Uterus (tissue), 4 donors: ENCODE measurements around the gene CTLA4. TPM values are rescaled to one million over a fixed set of nuclear protein-coding genes. Genes with fewer than 3 reads are reported as not detected.

Experiments
- DNase-seq, 2 donors: peaks; one replicate each; pipeline ENCODE4 v3.0.0-alpha.2; 2019 to 2020
- H3K27ac ChIP-seq, 2 donors: fragments of 200-600 bp; sonication (generic); 1 replicate in 1 of 2; 2 replicates in 1 of 2; pipeline ENCODE4 v1.5.1; 2016 to 2018
- H3K27me3 ChIP-seq, 2 donors: fragments of 200-600 bp; sonication (generic); one replicate each; pipeline ENCODE4 v1.5.1; 2018 to 2019; ENCODE audit warnings: control low read depth in 1 of 2
- H3K36me3 ChIP-seq, 2 donors: fragments of 200-600 bp; sonication (generic); one replicate each; pipeline ENCODE4 v1.5.1; 2019; ENCODE audit warnings: control low read depth in 1 of 2
- H3K4me1 ChIP-seq, 2 donors: fragments of 200-600 bp; sonication (generic); one replicate each; pipeline ENCODE4 v1.5.1; 2018 to 2019; ENCODE audit warnings: control low read depth in 1 of 2
- H3K4me3 ChIP-seq, 2 donors: fragments of 200-600 bp; sonication (generic); 1 replicate in 1 of 2; 2 replicates in 1 of 2; pipeline ENCODE4 v1.5.1; 2018 to 2019; ENCODE audit warnings: mild to moderate bottlenecking in 1 of 2
- H3K9me3 ChIP-seq, 2 donors: fragments of 200-600 bp; sonication (generic); one replicate each; pipeline ENCODE4 v1.5.1; 2019; ENCODE audit warnings: control low read depth in 1 of 2
- POLR2A ChIP-seq, 2 donors: fragments of 450-650 bp; IDR thresholded peaks; one replicate each; pipeline ENCODE4 v1.6.1; 2016; ENCODE audit warnings: antibody characterized with exemption in 2 of 2, mild to moderate bottlenecking in 1 of 2, moderate library complexity in 1 of 2
- intact Hi-C: fragments of 100-400 bp; cut with DNase I; formaldehyde crosslinking; loops from one replicate; pipeline ENCODE4 v1.15.1; 2023; ENCODE audit warnings: low total_unique reads
- total RNA-seq, 4 donors: library from RNA; depleted of rRNA in 3 of 4; stranded (reverse); fragments of >200 nt in 3 of 4; gene quantifications; one replicate each; pipeline versions ENCODE4 v1.1.0 to v1.2.4, GENCODE V29; 2014 to 2023
- TF ChIP-seq, protein P1 (sequence below), 4 experiments: fragments of 200-600 bp in 2 of 4; fragments of 450-650 bp in 2 of 4; sonication (generic) in 2 of 4; IDR thresholded peaks; one replicate each; pipeline ENCODE4 v1.5.1; 2016 to 2019; ENCODE audit warnings: antibody characterized with exemption in 4 of 4, mild to moderate bottlenecking in 2 of 4, moderate library complexity in 1 of 4
- donor health status: DM: yes; HTN: yes; CAD: no.

The CTLA4 gene
- total RNA-seq, 4 donors from 2014 or later, result 0.14 TPM; not detected in 3

DNA sequence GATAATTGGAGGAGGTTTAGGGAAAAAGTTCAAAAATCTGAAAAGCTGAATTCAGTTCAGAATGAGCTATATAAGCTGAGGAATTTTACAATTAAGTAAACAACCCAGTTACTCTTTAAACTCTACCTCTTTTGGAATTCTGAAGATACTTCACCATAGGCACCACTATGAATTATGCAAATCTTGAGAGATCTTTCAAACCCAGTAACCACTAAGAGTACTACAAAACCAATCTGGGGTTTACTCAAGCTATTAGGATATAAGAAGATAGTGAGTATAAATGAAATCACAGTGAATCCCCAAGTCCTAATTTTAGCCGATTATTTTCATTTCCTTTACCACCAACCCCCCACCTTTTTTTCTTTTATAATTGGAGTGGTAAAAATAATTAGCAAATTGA lies 6.0 kb upstream of the CTLA4 start:
- intact Hi-C loops, result no loop called here
- TF ChIP-seq POLR2A (IDR thresholded peaks at IDR 0.05), result no peak
- TF ChIP-seq, protein P1, sequence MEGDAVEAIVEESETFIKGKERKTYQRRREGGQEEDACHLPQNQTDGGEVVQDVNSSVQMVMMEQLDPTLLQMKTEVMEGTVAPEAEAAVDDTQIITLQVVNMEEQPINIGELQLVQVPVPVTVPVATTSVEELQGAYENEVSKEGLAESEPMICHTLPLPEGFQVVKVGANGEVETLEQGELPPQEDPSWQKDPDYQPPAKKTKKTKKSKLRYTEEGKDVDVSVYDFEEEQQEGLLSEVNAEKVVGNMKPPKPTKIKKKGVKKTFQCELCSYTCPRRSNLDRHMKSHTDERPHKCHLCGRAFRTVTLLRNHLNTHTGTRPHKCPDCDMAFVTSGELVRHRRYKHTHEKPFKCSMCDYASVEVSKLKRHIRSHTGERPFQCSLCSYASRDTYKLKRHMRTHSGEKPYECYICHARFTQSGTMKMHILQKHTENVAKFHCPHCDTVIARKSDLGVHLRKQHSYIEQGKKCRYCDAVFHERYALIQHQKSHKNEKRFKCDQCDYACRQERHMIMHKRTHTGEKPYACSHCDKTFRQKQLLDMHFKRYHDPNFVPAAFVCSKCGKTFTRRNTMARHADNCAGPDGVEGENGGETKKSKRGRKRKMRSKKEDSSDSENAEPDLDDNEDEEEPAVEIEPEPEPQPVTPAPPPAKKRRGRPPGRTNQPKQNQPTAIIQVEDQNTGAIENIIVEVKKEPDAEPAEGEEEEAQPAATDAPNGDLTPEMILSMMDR (IDR thresholded peaks at IDR 0.05), result no peak
- Histone ChIP-seq H3K4me1 (no peaks in the 10 kb centered on the region), H3K27ac (no peak overlapping the region), H3K4me3 (no peak overlapping the region), H3K9me3 (no peaks in the 10 kb centered on the region), H3K36me3 (no peaks in the 10 kb centered on the region), H3K27me3 (no peaks in the 10 kb centered on the region)
- no peak for DNase-seq

DNA sequence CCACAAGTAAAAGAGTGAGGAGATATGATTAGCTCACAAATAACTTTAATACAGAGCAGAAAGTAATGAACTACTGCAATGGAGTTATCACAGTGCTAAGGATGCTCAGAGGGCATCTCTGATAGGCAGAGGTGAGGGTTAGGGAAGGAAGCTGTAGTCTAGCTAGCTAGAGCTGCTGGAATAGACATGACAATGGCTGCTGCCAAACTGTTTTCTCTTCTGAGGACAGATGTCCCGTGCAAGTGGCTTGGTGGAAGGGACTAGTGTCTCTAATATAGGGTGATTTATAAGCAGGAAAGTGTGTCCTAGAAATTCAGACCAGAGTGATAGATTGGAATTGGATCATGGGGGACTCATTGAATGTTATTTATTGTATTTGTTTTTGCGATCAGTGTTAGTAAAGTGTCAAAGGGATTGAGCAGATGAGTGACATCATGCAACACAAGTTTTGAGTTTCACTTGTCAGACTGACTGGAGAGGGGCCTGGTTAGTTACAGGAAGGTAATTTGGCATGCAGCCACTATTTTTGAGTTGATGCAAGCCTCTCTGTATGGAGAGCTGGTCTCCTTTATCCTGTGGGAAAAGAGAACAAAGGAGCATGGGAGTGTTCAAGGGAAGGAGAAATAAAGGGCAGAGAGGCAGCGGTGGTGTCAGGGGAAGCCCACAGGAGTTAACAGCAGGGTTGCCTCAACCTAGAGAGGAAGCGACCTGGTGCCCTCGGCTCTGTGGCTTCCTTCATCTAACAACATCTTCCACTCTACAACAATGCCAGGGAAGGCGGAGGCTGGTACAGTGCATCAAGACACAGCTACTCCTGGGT lies 1.9 kb downstream of the CTLA4 start:
- no peak for TF ChIP-seq POLR2A (IDR thresholded peaks at IDR 0.05)
- TF ChIP-seq, protein P1 (IDR thresholded peaks at IDR 0.05), result no peak
- DNase-seq, result no peak

DNA sequence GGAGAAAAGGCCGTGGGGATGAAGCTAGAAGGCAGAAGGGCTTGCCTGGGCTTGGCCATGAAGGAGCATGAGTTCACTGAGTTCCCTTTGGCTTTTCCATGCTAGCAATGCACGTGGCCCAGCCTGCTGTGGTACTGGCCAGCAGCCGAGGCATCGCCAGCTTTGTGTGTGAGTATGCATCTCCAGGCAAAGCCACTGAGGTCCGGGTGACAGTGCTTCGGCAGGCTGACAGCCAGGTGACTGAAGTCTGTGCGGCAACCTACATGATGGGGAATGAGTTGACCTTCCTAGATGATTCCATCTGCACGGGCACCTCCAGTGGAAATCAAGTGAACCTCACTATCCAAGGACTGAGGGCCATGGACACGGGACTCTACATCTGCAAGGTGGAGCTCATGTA lies 2.9 kb downstream of the CTLA4 start:
- Histone ChIP-seq H3K4me3 (no peak overlapping the region), H3K27me3 (no peaks in the 10 kb centered on the region), H3K36me3 (no peaks in the 10 kb centered on the region), H3K9me3 (no peaks in the 10 kb centered on the region), H3K4me1 (no peaks in the 10 kb centered on the region), H3K27ac (no peak overlapping the region)
- TF ChIP-seq POLR2A (IDR thresholded peaks at IDR 0.05), result no peak
- TF ChIP-seq, protein P1 (IDR thresholded peaks at IDR 0.05), result no peak
- no peak for DNase-seq
- intact Hi-C loops, result no loop called here

More for the DNA sequence above, 1.9 kb downstream of the CTLA4 start:
- Histone ChIP-seq H3K36me3 (no peaks in the 10 kb centered on the region), H3K4me1 (no peaks in the 10 kb centered on the region), H3K27ac (no peak overlapping the region), H3K27me3 (no peaks in the 10 kb centered on the region), H3K9me3 (no peaks in the 10 kb centered on the region), H3K4me3 (no peak overlapping the region)
- intact Hi-C loops, result no loop called here

DNA sequence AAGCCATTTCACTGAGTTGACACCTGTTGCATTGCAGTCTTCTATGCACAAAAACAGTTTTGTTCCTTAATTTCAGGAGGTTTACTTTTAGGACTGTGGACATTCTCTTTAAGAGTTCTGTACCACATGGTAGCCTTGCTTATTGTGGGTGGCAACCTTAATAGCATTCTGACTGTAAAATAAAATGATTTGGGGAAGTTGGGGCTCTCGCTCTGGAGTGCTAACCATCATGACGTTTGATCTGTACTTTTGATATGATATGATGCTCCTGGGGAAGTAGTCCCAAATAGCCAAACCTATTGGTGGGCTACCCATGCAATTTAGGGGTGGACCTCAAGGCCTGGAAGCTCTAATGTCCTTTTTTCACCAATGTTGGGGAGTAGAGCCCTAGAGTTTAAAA lies 3.4 kb downstream of the CTLA4 start:
- H3K27ac ChIP-seq, result no peak overlapping the region
- H3K27me3 ChIP-seq, result no peaks in the 10 kb centered on the region
- intact Hi-C loops, result no loop called here
- H3K4me1 ChIP-seq, result no peaks in the 10 kb centered on the region
- no peak overlapping the region for H3K4me3 ChIP-seq
- no peaks in the 10 kb centered on the region for H3K36me3 ChIP-seq
- no peak for TF ChIP-seq POLR2A (IDR thresholded peaks at IDR 0.05)
- TF ChIP-seq, protein P1 (IDR thresholded peaks at IDR 0.05), result no peak
- no peaks in the 10 kb centered on the region for H3K9me3 ChIP-seq
- no peak for DNase-seq

DNA sequence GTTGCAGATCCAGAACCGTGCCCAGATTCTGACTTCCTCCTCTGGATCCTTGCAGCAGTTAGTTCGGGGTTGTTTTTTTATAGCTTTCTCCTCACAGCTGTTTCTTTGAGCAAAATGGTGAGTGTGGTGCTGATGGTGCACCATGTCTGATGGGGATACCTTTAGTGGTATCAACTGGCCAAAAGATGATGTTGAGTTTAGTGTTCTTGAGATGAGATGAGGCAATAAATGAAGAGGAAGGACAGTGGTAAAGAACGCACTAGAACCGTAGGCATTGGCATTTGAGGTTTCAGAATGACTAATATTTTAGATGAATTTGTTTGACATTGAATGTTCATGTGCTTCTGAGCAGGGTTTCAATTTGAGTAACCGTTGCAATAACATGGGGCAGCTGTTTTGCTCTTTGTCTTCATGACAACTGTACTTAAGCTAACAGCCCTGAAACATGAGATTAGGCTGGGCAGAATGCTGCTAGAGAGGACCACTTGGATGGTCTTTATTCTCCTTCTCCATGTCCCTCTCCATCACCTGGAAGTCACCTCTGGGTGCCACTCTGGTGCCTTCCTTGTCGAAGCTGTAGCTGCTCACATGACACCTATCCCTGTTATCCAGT lies 3.9 kb downstream of the CTLA4 start:
- Histone ChIP-seq H3K4me1 (no peaks in the 10 kb centered on the region), H3K36me3 (no peaks in the 10 kb centered on the region), H3K27ac (no peak overlapping the region), H3K27me3 (no peaks in the 10 kb centered on the region), H3K9me3 (no peaks in the 10 kb centered on the region), H3K4me3 (no peak overlapping the region)
- TF ChIP-seq, protein P1 (IDR thresholded peaks at IDR 0.05), result no peak
- TF ChIP-seq POLR2A (IDR thresholded peaks at IDR 0.05), result no peak
- no peak for DNase-seq
- intact Hi-C loops, result no loop called here
